Measurements from ENCODE around the gene DAB2IP. TPM values are rescaled to one million over a fixed set of nuclear protein-coding genes. Genes with fewer than 3 reads are reported as not detected.

DAB2IP gene
- total RNA-seq, 2 experiments from 2014 or later: 0.06 TPM; not detected in 1

GRCh38 chr9:121631978-121632418 is 19.4 kb upstream of the DAB2IP start:
- Mint-ChIP-seq H3K4me3 (no peak overlapping the region), H3K4me1 (ENCODE audit: low read depth) (no peaks in the 10 kb centered on the region), H3K27ac (no peak overlapping the region), H3K27me3 (no peaks in the 10 kb centered on the region), H3K36me3 (ENCODE audit: low read depth) (no peaks in the 10 kb centered on the region), H3K9me3 (no peaks in the 10 kb centered on the region)
- Histone ChIP-seq H3K9me3 (ENCODE audit: control insufficient read depth in 1 of 2, insufficient read depth in 1 of 2, low read length in 2 of 2) (no peaks in the 10 kb centered on the region), H3K27me3 (ENCODE audit: control insufficient read depth in 1 of 2, insufficient read depth in 2 of 2, low read length in 2 of 2) (peaks cover 0 to 4% of the 10 kb centered on the region in 2 experiments), H3K36me3 (ENCODE audit: insufficient read depth, low read length) (no peaks in the 10 kb centered on the region), H3K27ac (ENCODE audit: low read depth in 1 of 2, low read length in 2 of 2) (no peak overlapping the region), H3K4me1 (ENCODE audit: insufficient read depth, low read length) (no peaks in the 10 kb centered on the region), H3K4me3 (ENCODE audit: low read length) (no peak overlapping the region)
- POLR2A ChIA-PET: no interaction called here
- DNase-seq (no peak), ATAC-seq (ENCODE audit: poor library complexity) (no peak)
- intact Hi-C loops (cut with DNase I, micrococcal nuclease): no loop called here
- CTCF ChIA-PET: no interaction called here
- TF ChIP-seq CTCF (IDR thresholded peaks at IDR 0.05): no peak

GRCh38 chr9:121633119-121633714 is 18.2 kb upstream of the DAB2IP start:
- Mint-ChIP-seq H3K9me3 (no peaks in the 10 kb centered on the region), H3K27me3 (no peaks in the 10 kb centered on the region), H3K4me3 (no peak overlapping the region), H3K36me3 (ENCODE audit: low read depth) (no peaks in the 10 kb centered on the region), H3K27ac (no peak overlapping the region), H3K4me1 (ENCODE audit: low read depth) (no peaks in the 10 kb centered on the region)
- Histone ChIP-seq H3K27me3 (ENCODE audit: control insufficient read depth in 1 of 2, insufficient read depth in 2 of 2, low read length in 2 of 2) (peaks cover 0 to 4% of the 10 kb centered on the region in 2 experiments), H3K9me3 (ENCODE audit: control insufficient read depth in 1 of 2, insufficient read depth in 1 of 2, low read length in 2 of 2) (no peaks in the 10 kb centered on the region), H3K27ac (ENCODE audit: low read depth in 1 of 2, low read length in 2 of 2) (no peak overlapping the region), H3K4me1 (ENCODE audit: insufficient read depth, low read length) (no peaks in the 10 kb centered on the region), H3K36me3 (ENCODE audit: insufficient read depth, low read length) (no peaks in the 10 kb centered on the region), H3K4me3 (ENCODE audit: low read length) (no peak overlapping the region)
- ChIA-PET CTCF (no interaction called here), POLR2A (no interaction called here)
- intact Hi-C loops (cut with DNase I, micrococcal nuclease): no loop called here
- DNase-seq (no peak), ATAC-seq (ENCODE audit: poor library complexity) (no peak)
- no peak for TF ChIP-seq CTCF (IDR thresholded peaks at IDR 0.05)

- no peaks in the 10 kb centered on the region for H3K9me3 ChIP-seq (ENCODE audit: control insufficient read depth in 1 of 2, insufficient read depth in 1 of 2, low read length in 2 of 2)
- H3K36me3 Mint-ChIP-seq (ENCODE audit: low read depth): no peaks in the 10 kb centered on the region
- no peak overlapping the region for H3K4me3 Mint-ChIP-seq
- no peaks in the 10 kb centered on the region for H3K36me3 ChIP-seq (ENCODE audit: insufficient read depth, low read length)
- H3K9me3 Mint-ChIP-seq: no peaks in the 10 kb centered on the region
- no peak overlapping the region for H3K27ac Mint-ChIP-seq
- H3K27ac ChIP-seq (ENCODE audit: low read depth in 1 of 2, low read length in 2 of 2): no peak overlapping the region
- H3K4me1 Mint-ChIP-seq (ENCODE audit: low read depth): no peaks in the 10 kb centered on the region
- no peak for ATAC-seq (ENCODE audit: poor library complexity)
- no peaks in the 10 kb centered on the region for H3K27me3 Mint-ChIP-seq
- ChIA-PET POLR2A (no interaction called here), CTCF (no interaction called here)
- TF ChIP-seq CTCF (IDR thresholded peaks at IDR 0.05): no peak
- no peak overlapping the region for H3K4me3 ChIP-seq (ENCODE audit: low read length)
- no peaks in the 10 kb centered on the region for H3K4me1 ChIP-seq (ENCODE audit: insufficient read depth, low read length)
- intact Hi-C loops (cut with DNase I, micrococcal nuclease): no loop called here
- peaks cover 0 to 4% of the 10 kb centered on the region in 2 experiments for H3K27me3 ChIP-seq (ENCODE audit: control insufficient read depth in 1 of 2, insufficient read depth in 2 of 2, low read length in 2 of 2)
- DNase-seq: no peak
These were observed 17.7 kb upstream of the DAB2IP start for GRCh38 chr9:121633736-121634135.

Measured in CD4-positive, alpha-beta T cell (primary cell).